DOHH2 (cell line): ENCODE results near the gene OXSR1.
"Not testable (repeated sequence)": the region's sequence is repeated elsewhere in the genome, so short reads cannot be mapped to it uniquely, and the experiment has no call there.

Experiments
- EZH2phosphoT487 ChIP-seq: fragments of 200-600 bp; sonication (generic); IDR thresholded peaks from 2 replicates; pipeline ENCODE4 v1.6.1; 2017; ENCODE audit warnings: borderline replicate concordance, mild to moderate bottlenecking, antibody characterized with exemption, low read length, moderate library complexity, mixed read lengths
- TF ChIP-seq, protein P1 (sequence below): fragments of 200-600 bp; sonication (generic); IDR thresholded peaks from one replicate; pipeline ENCODE4 v1.5.1; 2014; ENCODE audit warnings: antibody characterized with exemption, mild to moderate bottlenecking, low read depth, low read length; ENCODE audit not compliant: poor library complexity, severe bottlenecking

DNA sequence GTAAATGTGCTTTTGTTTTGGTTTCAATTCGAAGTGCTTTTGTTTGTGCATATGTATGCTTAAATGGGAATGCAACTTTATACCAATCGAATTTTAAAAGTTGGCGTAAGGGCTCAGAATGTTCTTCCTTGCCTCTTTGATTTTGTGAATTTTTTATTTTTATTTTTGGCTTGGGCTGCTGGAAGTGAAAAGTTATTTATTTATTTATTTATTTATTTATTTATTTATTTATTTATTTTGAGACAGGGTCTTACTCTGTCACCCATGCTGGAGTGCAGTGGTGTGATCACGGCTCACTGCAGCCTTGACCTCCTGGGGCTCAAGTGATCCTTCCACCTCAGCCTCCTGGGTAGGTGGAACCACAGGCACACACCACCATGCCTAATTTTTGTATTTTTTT, 77.5 kb downstream of the OXSR1 start:
- TF ChIP-seq, protein P1, sequence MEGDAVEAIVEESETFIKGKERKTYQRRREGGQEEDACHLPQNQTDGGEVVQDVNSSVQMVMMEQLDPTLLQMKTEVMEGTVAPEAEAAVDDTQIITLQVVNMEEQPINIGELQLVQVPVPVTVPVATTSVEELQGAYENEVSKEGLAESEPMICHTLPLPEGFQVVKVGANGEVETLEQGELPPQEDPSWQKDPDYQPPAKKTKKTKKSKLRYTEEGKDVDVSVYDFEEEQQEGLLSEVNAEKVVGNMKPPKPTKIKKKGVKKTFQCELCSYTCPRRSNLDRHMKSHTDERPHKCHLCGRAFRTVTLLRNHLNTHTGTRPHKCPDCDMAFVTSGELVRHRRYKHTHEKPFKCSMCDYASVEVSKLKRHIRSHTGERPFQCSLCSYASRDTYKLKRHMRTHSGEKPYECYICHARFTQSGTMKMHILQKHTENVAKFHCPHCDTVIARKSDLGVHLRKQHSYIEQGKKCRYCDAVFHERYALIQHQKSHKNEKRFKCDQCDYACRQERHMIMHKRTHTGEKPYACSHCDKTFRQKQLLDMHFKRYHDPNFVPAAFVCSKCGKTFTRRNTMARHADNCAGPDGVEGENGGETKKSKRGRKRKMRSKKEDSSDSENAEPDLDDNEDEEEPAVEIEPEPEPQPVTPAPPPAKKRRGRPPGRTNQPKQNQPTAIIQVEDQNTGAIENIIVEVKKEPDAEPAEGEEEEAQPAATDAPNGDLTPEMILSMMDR = not testable (repeated sequence)
- not testable (repeated sequence) for TF ChIP-seq EZH2phosphoT487
